Spleen (tissue), 7 donors: Measurements from ENCODE around the gene HRG.
"Not testable (repeated sequence)": the region's sequence is repeated elsewhere in the genome, so short reads cannot be mapped to it uniquely, and the experiment has no call there.

Experiments
- POLR2A ChIP-seq, 3 donors: fragments of 450-650 bp; IDR thresholded peaks; one replicate each; pipeline ENCODE4 v1.5.1; 2017; ENCODE audit warnings: antibody characterized with exemption in 3 of 3, mild to moderate bottlenecking in 1 of 3
- TF ChIP-seq, protein P1 (sequence below), 11 experiments: fragments of 200-600 bp in 7 of 11; fragments of 450-650 bp in 4 of 11; sonication (generic) in 4 of 11; IDR thresholded peaks in 8 of 11; conservative IDR thresholded peaks in 3 of 11; 1 replicate in 7 of 11; 2 replicates in 4 of 11; pipeline versions ENCODE4 v1.4.0 to v1.8.0; 2016 to 2021; ENCODE audit warnings: antibody characterized with exemption in 11 of 11, inconsistent platforms in 4 of 11, mild to moderate bottlenecking in 1 of 11
- donor health status: DM: no; HTN: no; CAD: no; lungs with moderate emphysema.
- donor health status: DM: no; HTN: no; CAD: no.
- donor health status: DM: no; HTN: no; CAD: no.

DNA sequence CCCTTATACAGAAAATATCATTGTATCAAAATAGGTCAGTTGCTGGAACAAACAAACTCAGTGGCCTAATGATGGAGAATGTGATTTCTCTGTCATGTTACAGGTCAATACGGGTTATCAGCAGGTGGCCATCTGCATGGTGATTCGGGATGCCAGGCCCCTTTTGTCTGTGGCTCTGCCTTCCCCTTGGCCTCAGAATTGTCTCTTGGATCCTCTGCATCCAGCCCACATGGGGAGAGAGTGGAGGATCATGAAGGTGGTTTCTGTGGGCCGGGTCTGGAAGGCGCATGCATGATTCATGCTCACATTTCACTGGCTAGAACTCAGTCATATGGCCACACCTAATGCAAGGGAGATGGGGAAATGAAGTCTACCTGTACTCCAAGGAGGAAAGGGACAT lies 44.9 kb downstream of the HRG start:
- TF ChIP-seq, protein P1, sequence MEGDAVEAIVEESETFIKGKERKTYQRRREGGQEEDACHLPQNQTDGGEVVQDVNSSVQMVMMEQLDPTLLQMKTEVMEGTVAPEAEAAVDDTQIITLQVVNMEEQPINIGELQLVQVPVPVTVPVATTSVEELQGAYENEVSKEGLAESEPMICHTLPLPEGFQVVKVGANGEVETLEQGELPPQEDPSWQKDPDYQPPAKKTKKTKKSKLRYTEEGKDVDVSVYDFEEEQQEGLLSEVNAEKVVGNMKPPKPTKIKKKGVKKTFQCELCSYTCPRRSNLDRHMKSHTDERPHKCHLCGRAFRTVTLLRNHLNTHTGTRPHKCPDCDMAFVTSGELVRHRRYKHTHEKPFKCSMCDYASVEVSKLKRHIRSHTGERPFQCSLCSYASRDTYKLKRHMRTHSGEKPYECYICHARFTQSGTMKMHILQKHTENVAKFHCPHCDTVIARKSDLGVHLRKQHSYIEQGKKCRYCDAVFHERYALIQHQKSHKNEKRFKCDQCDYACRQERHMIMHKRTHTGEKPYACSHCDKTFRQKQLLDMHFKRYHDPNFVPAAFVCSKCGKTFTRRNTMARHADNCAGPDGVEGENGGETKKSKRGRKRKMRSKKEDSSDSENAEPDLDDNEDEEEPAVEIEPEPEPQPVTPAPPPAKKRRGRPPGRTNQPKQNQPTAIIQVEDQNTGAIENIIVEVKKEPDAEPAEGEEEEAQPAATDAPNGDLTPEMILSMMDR (IDR thresholded peaks at IDR 0.05 in 8 of 11, conservative IDR thresholded peaks at IDR 0.05 in 3 of 11) = not testable (repeated sequence)
- TF ChIP-seq POLR2A (IDR thresholded peaks at IDR 0.05) = not testable (repeated sequence)
